Suprapubic skin (tissue), 4 donors: Measurements from ENCODE around the gene ZNF836. TPM values are rescaled to one million over a fixed set of nuclear protein-coding genes. Genes with fewer than 3 reads are reported as not detected.
"Not testable (repeated sequence)": the region's sequence is repeated elsewhere in the genome, so short reads cannot be mapped to it uniquely, and the experiment has no call there.

ENCODE experiments used
- DNase-seq, 2 donors: peaks; one replicate each; pipeline ENCODE4 v3.0.0-alpha.2; 2019; ENCODE audit warnings: low spot score in 2 of 2
- H3K27ac ChIP-seq: fragments of 200-600 bp; sonication (generic); one replicate; pipeline ENCODE4 v1.5.1; 2019
- H3K27me3 ChIP-seq: fragments of 200-600 bp; sonication (generic); one replicate; pipeline ENCODE4 v1.5.1; 2019
- H3K36me3 ChIP-seq: fragments of 200-600 bp; sonication (generic); one replicate; pipeline ENCODE4 v1.5.1; 2019
- H3K4me1 ChIP-seq: fragments of 200-600 bp; sonication (generic); one replicate; pipeline ENCODE4 v1.5.1; 2019
- H3K4me3 ChIP-seq: fragments of 200-600 bp; sonication (generic); one replicate; pipeline ENCODE4 v1.5.1; 2019; ENCODE audit warnings: mild to moderate bottlenecking
- H3K9me3 ChIP-seq: fragments of 200-600 bp; sonication (generic); one replicate; pipeline ENCODE4 v1.5.1; 2019
- EP300 ChIP-seq: sonication (generic); formaldehyde crosslinking; IDR thresholded peaks from one replicate; pipeline ENCODE4 v1.6.1; 2017; ENCODE audit warnings: antibody characterized with exemption
- POLR2A ChIP-seq, 2 donors: fragments of 450-650 bp; IDR thresholded peaks; one replicate each; pipeline ENCODE4 v1.6.1; 2017; ENCODE audit warnings: antibody characterized with exemption in 2 of 2, mild to moderate bottlenecking in 2 of 2, moderate library complexity in 2 of 2
- POLR2AphosphoS5 ChIP-seq, 3 donors: sonication (generic); formaldehyde crosslinking; IDR thresholded peaks; one replicate each; pipeline ENCODE4 v1.6.1; 2017; ENCODE audit warnings: antibody characterized with exemption in 3 of 3
- WGBS: methylation state at CpG from one replicate; pipeline ENCODE4 v1.1.5; 2018; 5-methylcytosine and 5-hydroxymethylcytosine counted together
- total RNA-seq, 4 donors: library from RNA; depleted of rRNA; stranded (reverse); fragments of >200 nt; gene quantifications; one replicate each; pipeline ENCODE4 v1.1.0, GENCODE V29; 2016
- TF ChIP-seq, protein P1 (sequence below), 2 donors: fragments of 200-600 bp in 1 of 2; fragments of 450-650 bp in 1 of 2; sonication (generic) in 1 of 2; IDR thresholded peaks; one replicate each; pipeline ENCODE4 v1.5.1; 2016 to 2019; ENCODE audit warnings: antibody characterized with exemption in 2 of 2, mild to moderate bottlenecking in 1 of 2, moderate library complexity in 1 of 2

ZNF836 gene
- total RNA-seq, 4 donors from 2014 or later, result 7.3 to 25.7 (median 15.9) TPM

DNA sequence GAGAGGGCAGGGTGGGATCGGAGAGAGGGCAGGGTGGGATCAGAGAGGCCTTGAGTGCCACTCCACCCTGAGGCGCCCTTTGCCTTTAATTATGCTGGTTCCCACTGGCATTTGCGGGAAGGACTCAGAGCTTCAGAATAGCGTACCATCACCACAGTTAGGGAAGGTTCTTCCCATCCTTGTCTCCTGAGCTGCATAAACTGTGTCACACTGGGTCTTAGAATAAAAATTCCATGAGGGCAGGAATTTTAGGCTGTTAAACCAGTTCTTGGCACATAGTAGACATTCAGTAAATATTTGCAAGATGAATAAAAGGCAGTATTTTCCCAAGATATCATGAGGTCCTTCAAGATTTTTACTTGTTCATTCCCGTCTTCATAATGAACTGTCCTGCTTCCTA, 42.8 kb upstream of the ZNF836 start:
- H3K36me3 ChIP-seq, result peaks cover 98% of the 10 kb centered on the region

DNA sequence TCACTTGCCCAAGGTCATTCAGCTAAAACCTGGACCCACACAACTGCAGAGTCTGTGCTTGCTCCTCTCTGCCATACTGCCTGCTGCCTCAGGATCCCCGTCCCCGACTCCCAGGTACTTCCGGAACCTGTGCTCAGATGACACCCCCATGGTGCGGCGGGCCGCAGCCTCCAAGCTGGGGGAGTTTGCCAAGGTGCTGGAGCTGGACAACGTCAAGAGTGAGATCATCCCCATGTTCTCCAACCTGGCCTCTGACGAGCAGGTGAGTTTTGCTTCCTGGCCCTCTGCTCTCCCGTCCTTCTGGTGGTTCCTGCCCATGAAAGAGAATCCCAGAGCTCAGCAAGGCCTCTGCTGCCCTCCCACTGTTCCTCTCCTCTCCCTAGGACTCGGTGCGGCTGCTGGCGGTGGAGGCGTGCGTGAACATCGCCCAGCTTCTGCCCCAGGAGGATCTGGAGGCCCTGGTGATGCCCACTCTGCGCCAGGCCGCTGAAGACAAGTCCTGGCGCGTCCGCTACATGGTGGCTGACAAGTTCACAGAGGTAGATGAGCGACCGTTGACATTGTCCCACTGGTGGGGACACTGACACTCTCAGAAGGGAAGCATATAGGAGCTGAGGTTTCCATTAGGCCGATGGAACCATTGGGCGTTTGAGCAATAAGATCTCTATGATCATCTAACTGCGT, 41.3 kb upstream of the ZNF836 start:
- Histone ChIP-seq H3K4me3 (no peak overlapping the region), H3K4me1 (no peaks in the 10 kb centered on the region), H3K27ac (no peak overlapping the region), H3K36me3 (peaks cover 99% of the 10 kb centered on the region), H3K27me3 (no peaks in the 10 kb centered on the region), H3K9me3 (no peaks in the 10 kb centered on the region)
- WGBS, result 96% methylated on average over 18 of the region's 25 CpGs
- TF ChIP-seq EP300 (no peak), POLR2A (IDR thresholded peaks at IDR 0.05) (no peak), POLR2AphosphoS5 (IDR thresholded peaks at IDR 0.05) (no peak)
- TF ChIP-seq, protein P1, sequence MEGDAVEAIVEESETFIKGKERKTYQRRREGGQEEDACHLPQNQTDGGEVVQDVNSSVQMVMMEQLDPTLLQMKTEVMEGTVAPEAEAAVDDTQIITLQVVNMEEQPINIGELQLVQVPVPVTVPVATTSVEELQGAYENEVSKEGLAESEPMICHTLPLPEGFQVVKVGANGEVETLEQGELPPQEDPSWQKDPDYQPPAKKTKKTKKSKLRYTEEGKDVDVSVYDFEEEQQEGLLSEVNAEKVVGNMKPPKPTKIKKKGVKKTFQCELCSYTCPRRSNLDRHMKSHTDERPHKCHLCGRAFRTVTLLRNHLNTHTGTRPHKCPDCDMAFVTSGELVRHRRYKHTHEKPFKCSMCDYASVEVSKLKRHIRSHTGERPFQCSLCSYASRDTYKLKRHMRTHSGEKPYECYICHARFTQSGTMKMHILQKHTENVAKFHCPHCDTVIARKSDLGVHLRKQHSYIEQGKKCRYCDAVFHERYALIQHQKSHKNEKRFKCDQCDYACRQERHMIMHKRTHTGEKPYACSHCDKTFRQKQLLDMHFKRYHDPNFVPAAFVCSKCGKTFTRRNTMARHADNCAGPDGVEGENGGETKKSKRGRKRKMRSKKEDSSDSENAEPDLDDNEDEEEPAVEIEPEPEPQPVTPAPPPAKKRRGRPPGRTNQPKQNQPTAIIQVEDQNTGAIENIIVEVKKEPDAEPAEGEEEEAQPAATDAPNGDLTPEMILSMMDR (IDR thresholded peaks at IDR 0.05), result no peak
- peak in 1 of 2 donors; percentile 32 for DNase-seq

More for the DNA sequence above, 42.8 kb upstream of the ZNF836 start:
- Histone ChIP-seq H3K27ac (no peak overlapping the region), H3K27me3 (no peaks in the 10 kb centered on the region), H3K4me3 (no peak overlapping the region), H3K4me1 (peaks cover 10% of the 10 kb centered on the region), H3K9me3 (no peaks in the 10 kb centered on the region)
- no peak for TF ChIP-seq EP300
- TF ChIP-seq POLR2AphosphoS5 (IDR thresholded peaks at IDR 0.05), result no peak
- TF ChIP-seq, protein P1 (IDR thresholded peaks at IDR 0.05), result no peak
- TF ChIP-seq POLR2A (IDR thresholded peaks at IDR 0.05), result no peak
- peak in 1 of 2 donors; percentile 52 for DNase-seq
- WGBS, result 84% methylated on average over 5 of the region's 5 CpGs

DNA sequence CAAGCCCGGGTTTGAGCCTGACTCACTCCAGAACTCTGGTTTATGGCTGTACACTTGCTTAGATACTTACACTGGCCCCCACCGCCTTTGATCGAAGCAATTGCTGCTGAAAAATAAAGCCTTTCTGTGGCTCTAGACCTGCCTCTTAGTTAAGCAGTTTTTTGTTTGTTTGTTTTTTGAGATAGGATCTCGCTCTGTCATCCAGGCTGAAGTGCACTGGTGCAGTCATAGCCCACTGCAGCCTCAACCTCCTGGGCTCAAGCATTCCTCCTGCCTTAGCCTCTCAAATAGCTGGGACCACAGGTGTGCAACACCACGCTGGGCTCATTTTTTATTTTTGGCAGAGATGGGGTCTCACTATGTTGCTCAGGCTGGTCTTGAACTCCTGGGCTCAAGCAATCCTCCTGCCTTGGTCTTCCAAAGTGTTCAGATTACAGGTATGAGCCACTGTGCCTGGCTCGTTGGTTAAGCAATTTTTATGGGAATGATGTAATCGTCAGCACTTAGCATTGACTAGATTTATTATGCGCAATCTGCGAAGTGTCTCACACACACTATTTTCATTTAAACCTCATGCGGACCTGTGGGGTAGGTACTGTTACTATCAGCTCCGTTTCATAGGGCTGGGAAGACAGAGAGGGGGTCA, 40.6 kb upstream of the ZNF836 start:
- WGBS, result 79% methylated on average over 11 of the region's 11 CpGs
- Histone ChIP-seq H3K9me3 (no peaks in the 10 kb centered on the region), H3K4me1 (no peaks in the 10 kb centered on the region), H3K27me3 (no peaks in the 10 kb centered on the region), H3K27ac (no peak overlapping the region), H3K4me3 (no peak overlapping the region), H3K36me3 (peaks cover 99% of the 10 kb centered on the region)
- peak in 1 of 2 donors; percentile 15 for DNase-seq
- no peak for TF ChIP-seq EP300
- TF ChIP-seq POLR2A (IDR thresholded peaks at IDR 0.05), result no peak
- TF ChIP-seq, protein P1 (IDR thresholded peaks at IDR 0.05), result no peak
- TF ChIP-seq POLR2AphosphoS5 (IDR thresholded peaks at IDR 0.05), result no peak

DNA sequence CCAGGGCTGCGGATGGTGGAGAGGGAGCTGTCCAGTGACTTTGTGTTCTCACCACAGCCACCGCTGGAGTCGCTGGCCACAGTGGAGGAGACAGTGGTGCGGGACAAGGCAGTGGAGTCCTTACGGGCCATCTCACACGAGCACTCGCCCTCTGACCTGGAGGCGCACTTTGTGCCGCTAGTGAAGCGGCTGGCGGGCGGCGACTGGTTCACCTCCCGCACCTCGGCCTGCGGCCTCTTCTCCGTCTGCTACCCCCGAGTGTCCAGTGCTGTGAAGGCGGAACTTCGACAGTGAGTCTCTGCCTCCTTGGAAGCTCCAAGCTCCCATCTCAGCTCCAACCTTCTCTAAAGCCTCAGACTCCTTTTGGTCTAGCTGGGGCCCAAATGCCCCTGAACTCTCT, 39.8 kb upstream of the ZNF836 start:
- peaks cover 99% of the 10 kb centered on the region for H3K36me3 ChIP-seq
- H3K4me3 ChIP-seq, result no peak overlapping the region
- H3K9me3 ChIP-seq, result no peaks in the 10 kb centered on the region
- no peak overlapping the region for H3K27ac ChIP-seq
- 98% methylated on average over 15 of the region's 20 CpGs for WGBS
- H3K4me1 ChIP-seq, result no peaks in the 10 kb centered on the region
- no peaks in the 10 kb centered on the region for H3K27me3 ChIP-seq
- TF ChIP-seq, protein P1 (IDR thresholded peaks at IDR 0.05), result no peak
- TF ChIP-seq POLR2AphosphoS5 (IDR thresholded peaks at IDR 0.05), result no peak
- no peak for TF ChIP-seq POLR2A (IDR thresholded peaks at IDR 0.05)
- TF ChIP-seq EP300, result no peak
- DNase-seq, result no peak

DNA sequence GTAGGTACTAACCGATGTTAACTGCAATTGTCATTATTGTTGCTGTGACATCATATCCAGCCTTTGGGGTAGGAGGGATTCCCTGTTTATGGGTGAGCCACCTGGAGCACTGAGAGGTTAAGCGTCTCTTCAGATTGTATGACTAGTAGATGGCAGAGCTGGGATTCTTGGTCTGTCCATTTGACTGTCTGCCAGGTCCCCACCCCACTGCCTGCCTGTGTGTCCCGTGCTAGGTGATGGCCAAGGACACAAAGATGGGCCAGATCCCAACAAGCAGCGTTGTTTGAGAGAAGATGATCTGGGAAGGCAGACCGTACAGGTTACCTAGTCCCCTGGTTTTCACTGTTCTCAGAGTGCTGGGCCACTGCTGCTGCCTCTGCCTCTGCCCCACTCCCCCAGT, 35.1 kb upstream of the ZNF836 start:
- peaks cover 99% of the 10 kb centered on the region for H3K36me3 ChIP-seq
- H3K4me1 ChIP-seq, result peaks cover 6% of the 10 kb centered on the region
- no peak overlapping the region for H3K4me3 ChIP-seq
- WGBS, result 63% methylated on average over 4 of the region's 5 CpGs
- H3K9me3 ChIP-seq, result no peaks in the 10 kb centered on the region
- H3K27me3 ChIP-seq, result no peaks in the 10 kb centered on the region
- no peak for DNase-seq
- no peak for TF ChIP-seq POLR2A (IDR thresholded peaks at IDR 0.05)
- TF ChIP-seq, protein P1 (IDR thresholded peaks at IDR 0.05), result no peak
- no peak for TF ChIP-seq EP300
- TF ChIP-seq POLR2AphosphoS5 (IDR thresholded peaks at IDR 0.05), result no peak
- H3K27ac ChIP-seq, result no peak overlapping the region

DNA sequence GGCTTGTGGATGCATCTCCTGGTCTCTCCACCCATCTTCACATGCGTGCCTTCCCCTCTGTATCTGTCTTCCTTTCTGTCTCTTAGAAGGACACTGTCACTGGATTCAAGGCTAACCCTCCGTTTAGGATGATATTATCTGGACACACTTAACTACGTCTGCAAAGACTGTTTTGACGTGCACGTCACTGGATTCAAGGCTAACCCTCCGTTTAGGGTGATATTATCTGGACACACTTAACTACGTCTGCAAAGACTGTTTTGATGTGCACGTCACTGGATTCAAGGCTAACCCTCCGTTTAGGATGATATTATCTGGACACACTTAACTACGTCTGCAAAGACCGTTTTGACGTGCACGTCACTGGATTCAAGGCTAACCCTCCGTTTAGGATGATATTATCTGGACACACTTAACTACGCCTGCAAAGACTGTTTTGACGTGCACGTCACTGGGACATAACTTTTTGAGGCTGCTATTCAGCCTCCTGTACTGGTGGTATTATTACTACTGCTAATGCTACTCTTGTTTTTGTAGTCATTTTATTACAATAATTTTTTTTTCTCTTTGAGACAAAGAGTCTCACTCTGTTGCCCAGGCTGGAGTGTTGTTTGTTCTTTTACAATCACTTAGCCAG, 29.5 kb upstream of the ZNF836 start:
- DNase-seq, H3K27me3 ChIP-seq, H3K4me3 ChIP-seq, H3K9me3 ChIP-seq: not testable (repeated sequence)
- Histone ChIP-seq H3K4me1 (peaks cover 35% of the 10 kb centered on the region), H3K36me3 (peaks cover 77% of the 10 kb centered on the region), H3K27ac (peak overlapping the region; percentile 67)
- 83% methylated on average over 17 of the region's 17 CpGs for WGBS
